ENCODE measurements around the gene NDUFS2. TPM values are rescaled to one million over a fixed set of nuclear protein-coding genes. Genes with fewer than 3 reads are reported as not detected.

The NDUFS2 gene
- total and polyA plus RNA-seq, 9 of the 15 experiments (the other 6 are each of a cell fraction or from before 2014, with no cell fraction given): 70.0 to 176 (median 141) TPM

DNA sequence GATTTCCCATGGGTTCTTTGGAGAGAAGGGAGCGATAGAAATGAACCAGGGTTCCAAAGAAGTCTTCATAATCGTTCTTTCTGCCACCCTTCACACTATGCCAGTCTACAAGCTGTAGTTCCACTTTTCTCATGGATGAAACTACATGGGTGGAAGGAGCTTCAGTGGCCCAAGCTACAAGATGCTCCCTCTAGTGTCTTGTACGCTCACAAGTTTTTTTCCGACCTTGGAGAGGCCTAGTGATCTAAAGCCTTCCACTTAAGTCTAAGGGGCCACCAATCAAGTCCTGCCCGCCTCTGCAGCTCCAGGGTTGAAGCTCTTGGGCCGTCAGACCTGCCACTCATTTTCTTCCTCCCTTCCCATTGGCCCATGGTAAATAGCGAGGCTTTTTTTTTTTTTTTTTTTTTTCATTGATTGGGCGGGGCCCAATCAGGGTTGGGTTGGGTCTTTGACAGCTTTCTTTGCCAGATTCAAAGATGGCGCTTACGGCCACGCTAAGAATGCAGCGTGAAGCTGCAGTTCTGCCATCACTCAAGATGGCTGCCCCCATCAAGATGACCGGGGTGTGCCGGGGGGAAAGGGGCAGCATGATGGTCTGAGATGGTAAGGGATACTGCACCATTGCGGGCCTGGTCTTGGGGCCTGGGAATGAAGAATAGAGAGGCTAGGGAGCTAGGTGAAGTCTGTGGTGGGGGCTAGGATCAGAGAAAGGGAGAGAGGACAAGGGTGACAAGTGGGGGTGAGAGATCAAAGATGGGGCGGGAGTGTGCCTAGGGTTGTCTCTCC is 23.6 kb downstream of the NDUFS2 start, which contains the start of gene TOMM40L (continued):
- TF ChIP-seq, protein P1, sequence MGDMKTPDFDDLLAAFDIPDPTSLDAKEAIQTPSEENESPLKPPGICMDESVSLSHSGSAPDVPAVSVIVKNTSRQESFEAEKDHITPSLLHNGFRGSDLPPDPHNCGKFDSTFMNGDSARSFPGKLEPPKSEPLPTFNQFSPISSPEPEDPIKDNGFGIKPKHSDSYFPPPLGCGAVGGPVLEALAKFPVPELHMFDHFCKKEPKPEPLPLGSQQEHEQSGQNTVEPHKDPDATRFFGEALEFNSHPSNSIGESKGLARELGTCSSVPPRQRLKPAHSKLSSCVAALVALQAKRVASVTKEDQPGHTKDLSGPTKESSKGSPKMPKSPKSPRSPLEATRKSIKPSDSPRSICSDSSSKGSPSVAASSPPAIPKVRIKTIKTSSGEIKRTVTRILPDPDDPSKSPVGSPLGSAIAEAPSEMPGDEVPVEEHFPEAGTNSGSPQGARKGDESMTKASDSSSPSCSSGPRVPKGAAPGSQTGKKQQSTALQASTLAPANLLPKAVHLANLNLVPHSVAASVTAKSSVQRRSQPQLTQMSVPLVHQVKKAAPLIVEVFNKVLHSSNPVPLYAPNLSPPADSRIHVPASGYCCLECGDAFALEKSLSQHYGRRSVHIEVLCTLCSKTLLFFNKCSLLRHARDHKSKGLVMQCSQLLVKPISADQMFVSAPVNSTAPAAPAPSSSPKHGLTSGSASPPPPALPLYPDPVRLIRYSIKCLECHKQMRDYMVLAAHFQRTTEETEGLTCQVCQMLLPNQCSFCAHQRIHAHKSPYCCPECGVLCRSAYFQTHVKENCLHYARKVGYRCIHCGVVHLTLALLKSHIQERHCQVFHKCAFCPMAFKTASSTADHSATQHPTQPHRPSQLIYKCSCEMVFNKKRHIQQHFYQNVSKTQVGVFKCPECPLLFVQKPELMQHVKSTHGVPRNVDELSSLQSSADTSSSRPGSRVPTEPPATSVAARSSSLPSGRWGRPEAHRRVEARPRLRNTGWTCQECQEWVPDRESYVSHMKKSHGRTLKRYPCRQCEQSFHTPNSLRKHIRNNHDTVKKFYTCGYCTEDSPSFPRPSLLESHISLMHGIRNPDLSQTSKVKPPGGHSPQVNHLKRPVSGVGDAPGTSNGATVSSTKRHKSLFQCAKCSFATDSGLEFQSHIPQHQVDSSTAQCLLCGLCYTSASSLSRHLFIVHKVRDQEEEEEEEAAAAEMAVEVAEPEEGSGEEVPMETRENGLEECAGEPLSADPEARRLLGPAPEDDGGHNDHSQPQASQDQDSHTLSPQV (IDR thresholded peaks at IDR 0.05): no peak; the same call in 1 of the 2 replicates
- TF ChIP-seq TCF7 (IDR thresholded peaks at IDR 0.05; ENCODE audit: borderline replicate concordance) (no peak; the same call in 1 of the 2 replicates), KLF1 (tag; IDR thresholded peaks at IDR 0.05) (peak; percentile 62; the same call in 1 of the 2 replicates), CHCHD3 (CRISPR knock-in tag; IDR thresholded peaks at IDR 0.05) (no peak), C11orf30 (IDR thresholded peaks at IDR 0.05; ENCODE audit: low read depth) (peak; percentile 71), RBFOX2 (IDR thresholded peaks at IDR 0.05; ENCODE audit: low read depth, low read length) (peak; percentile 35; the same call in 1 of the 2 replicates), ZNF589 (CRISPR knock-in tag; IDR thresholded peaks at IDR 0.05; ENCODE audit: low read depth) (no peak), ZNF766 (CRISPR knock-in tag; conservative IDR thresholded peaks at IDR 0.05) (peak; percentile 90; the same call in 1 of the 2 replicates), ZNF41 (CRISPR knock-in tag; conservative IDR thresholded peaks at IDR 0.05) (no peak), MAFG (tag; conservative IDR thresholded peaks at IDR 0.05) (no peak), ETV6 (IDR thresholded peaks at IDR 0.05; ENCODE audit: borderline replicate concordance in 1 of 2, low read depth in 2 of 2, low read length in 1 of 2) (no peak), ETV6 (CRISPR knock-in tag; IDR thresholded peaks at IDR 0.05; ENCODE audit: borderline replicate concordance) (no peak), TAF15 (IDR thresholded peaks at IDR 0.05; ENCODE audit: low read depth, low read length) (no peak)
- TF ChIP-seq, protein P2, sequence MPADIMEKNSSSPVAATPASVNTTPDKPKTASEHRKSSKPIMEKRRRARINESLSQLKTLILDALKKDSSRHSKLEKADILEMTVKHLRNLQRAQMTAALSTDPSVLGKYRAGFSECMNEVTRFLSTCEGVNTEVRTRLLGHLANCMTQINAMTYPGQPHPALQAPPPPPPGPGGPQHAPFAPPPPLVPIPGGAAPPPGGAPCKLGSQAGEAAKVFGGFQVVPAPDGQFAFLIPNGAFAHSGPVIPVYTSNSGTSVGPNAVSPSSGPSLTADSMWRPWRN (IDR thresholded peaks at IDR 0.05; ENCODE audit: low read depth): no peak
- TF ChIP-seq, protein P3, sequence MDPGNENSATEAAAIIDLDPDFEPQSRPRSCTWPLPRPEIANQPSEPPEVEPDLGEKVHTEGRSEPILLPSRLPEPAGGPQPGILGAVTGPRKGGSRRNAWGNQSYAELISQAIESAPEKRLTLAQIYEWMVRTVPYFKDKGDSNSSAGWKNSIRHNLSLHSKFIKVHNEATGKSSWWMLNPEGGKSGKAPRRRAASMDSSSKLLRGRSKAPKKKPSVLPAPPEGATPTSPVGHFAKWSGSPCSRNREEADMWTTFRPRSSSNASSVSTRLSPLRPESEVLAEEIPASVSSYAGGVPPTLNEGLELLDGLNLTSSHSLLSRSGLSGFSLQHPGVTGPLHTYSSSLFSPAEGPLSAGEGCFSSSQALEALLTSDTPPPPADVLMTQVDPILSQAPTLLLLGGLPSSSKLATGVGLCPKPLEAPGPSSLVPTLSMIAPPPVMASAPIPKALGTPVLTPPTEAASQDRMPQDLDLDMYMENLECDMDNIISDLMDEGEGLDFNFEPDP (CRISPR knock-in tag; IDR thresholded peaks at IDR 0.05): no peak
- TF ChIP-seq, protein P4, sequence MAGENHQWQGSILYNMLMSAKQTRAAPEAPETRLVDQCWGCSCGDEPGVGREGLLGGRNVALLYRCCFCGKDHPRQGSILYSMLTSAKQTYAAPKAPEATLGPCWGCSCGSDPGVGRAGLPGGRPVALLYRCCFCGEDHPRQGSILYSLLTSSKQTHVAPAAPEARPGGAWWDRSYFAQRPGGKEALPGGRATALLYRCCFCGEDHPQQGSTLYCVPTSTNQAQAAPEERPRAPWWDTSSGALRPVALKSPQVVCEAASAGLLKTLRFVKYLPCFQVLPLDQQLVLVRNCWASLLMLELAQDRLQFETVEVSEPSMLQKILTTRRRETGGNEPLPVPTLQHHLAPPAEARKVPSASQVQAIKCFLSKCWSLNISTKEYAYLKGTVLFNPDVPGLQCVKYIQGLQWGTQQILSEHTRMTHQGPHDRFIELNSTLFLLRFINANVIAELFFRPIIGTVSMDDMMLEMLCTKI (IDR thresholded peaks at IDR 0.05; ENCODE audit: partially characterized antibody): no peak
- TF ChIP-seq, protein P5, sequence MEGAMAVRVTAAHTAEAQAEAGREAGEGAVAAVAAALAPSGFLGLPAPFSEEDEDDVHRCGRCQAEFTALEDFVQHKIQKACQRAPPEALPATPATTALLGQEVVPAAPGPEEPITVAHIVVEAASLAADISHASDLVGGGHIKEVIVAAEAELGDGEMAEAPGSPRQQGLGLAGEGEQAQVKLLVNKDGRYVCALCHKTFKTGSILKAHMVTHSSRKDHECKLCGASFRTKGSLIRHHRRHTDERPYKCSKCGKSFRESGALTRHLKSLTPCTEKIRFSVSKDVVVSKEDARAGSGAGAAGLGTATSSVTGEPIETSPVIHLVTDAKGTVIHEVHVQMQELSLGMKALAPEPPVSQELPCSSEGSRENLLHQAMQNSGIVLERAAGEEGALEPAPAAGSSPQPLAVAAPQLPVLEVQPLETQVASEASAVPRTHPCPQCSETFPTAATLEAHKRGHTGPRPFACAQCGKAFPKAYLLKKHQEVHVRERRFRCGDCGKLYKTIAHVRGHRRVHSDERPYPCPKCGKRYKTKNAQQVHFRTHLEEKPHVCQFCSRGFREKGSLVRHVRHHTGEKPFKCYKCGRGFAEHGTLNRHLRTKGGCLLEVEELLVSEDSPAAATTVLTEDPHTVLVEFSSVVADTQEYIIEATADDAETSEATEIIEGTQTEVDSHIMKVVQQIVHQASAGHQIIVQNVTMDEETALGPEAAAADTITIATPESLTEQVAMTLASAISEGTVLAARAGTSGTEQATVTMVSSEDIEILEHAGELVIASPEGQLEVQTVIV (CRISPR knock-in tag; IDR thresholded peaks at IDR 0.05; ENCODE audit: borderline replicate concordance): no peak
